Right renal cortex interstitium (tissue), 3 donors: ENCODE results near the gene WNT10A. TPM values are rescaled to one million over a fixed set of nuclear protein-coding genes. Genes with fewer than 3 reads are reported as not detected.
"Not testable (repeated sequence)": the region's sequence is repeated elsewhere in the genome, so short reads cannot be mapped to it uniquely, and the experiment has no call there.

Source experiments
- DNase-seq, 3 donors: peaks; one replicate each; pipeline ENCODE4 v3.0.0-alpha.2; 2013; ENCODE audit warnings: low read depth in 3 of 3, low spot score in 2 of 3
- polyA plus RNA-seq, 3 donors: library from polyadenylated mRNA; unstranded; fragments of 120-200 nt; gene quantifications; one replicate each; pipeline ENCODE4 v1.2.1, GENCODE V29; 2013; ENCODE audit not compliant: insufficient read length in 3 of 3

The WNT10A gene
- polyA plus RNA-seq, 3 donors = 0.57 to 1.1 (median 0.96) TPM

GRCh38 chr2:218927876-218928275 lies 47.2 kb downstream of the WNT10A start:
- DNase-seq = no peak

- DNase-seq = not testable (repeated sequence)
Observed at GRCh38 chr2:218930488-218930887, 49.8 kb downstream of the WNT10A start.

- not testable (repeated sequence) for DNase-seq
Observed at GRCh38 chr2:218931751-218932150, 51.1 kb downstream of the WNT10A start.

Other genes starting within 250 kb of the WNT10A start
- gene ZNF142, start 221.2 kb upstream of the WNT10A start, polyA plus RNA-seq = 10 to 100 TPM; 13.9 to 16.3 (median 16.1) TPM
- gene BCS1L, start 221.2 kb upstream of the WNT10A start, polyA plus RNA-seq = 10 to 100 TPM; 44.2 to 55.1 (median 50.8) TPM
- gene RNF25, start 208.8 kb upstream of the WNT10A start, polyA plus RNA-seq = 10 to 100 TPM; 49.4 to 54.3 (median 51.0) TPM
- gene STK36, start 208.8 kb upstream of the WNT10A start, polyA plus RNA-seq = 10 to 100 TPM; 55.3 to 70.7 (median 62.0) TPM
- gene TTLL4, start 170.0 kb upstream of the WNT10A start, polyA plus RNA-seq = 10 to 100 TPM; 28.7 to 33.4 (median 30.6) TPM
- gene CYP27A1, start 98.7 kb upstream of the WNT10A start, polyA plus RNA-seq = 10 to 100 TPM; 47.8 to 59.3 (median 57.3) TPM
- gene PRKAG3, start 49.0 kb upstream of the WNT10A start, polyA plus RNA-seq = under 1 TPM in 2 of 3 donors, not detected in 1; 0.07 TPM
- under 1 TPM; 0.10 to 0.27 (median 0.15) TPM for gene WNT6, start 21.0 kb upstream of the WNT10A start, polyA plus RNA-seq
- not detected for gene CDK5R2, start 78.8 kb downstream of the WNT10A start, polyA plus RNA-seq
- under 1 TPM in 2 of 3 donors, not detected in 1; 0.07 to 0.10 TPM for gene FEV, start 104.3 kb downstream of the WNT10A start, polyA plus RNA-seq
- not detected for gene CRYBA2, start 112.6 kb downstream of the WNT10A start, polyA plus RNA-seq
- under 1 TPM; 0.24 to 0.40 (median 0.34) TPM for gene CFAP65, start 160.7 kb downstream of the WNT10A start, polyA plus RNA-seq
- 1 to 10 TPM; 1.2 to 1.8 (median 1.6) TPM for gene IHH, start 180.1 kb downstream of the WNT10A start, polyA plus RNA-seq